Gastrocnemius medialis (tissue), 4 donors: Measurements from ENCODE around the gene LILRA5. TPM values are rescaled to one million over a fixed set of nuclear protein-coding genes. Genes with fewer than 3 reads are reported as not detected.
"Not testable (repeated sequence)": the region's sequence is repeated elsewhere in the genome, so short reads cannot be mapped to it uniquely, and the experiment has no call there.

Source experiments
- ATAC-seq, 2 donors: fragments of 150-250 bp; one replicate each; pipeline ENCODE4 v1.9.1; 2016
- DNase-seq, 2 donors: peaks; one replicate each; pipeline ENCODE4 v3.0.0-alpha.2; 2019
- H3K27ac ChIP-seq, 4 donors: fragments of 200-600 bp; sonication (generic); 1 replicate in 1 of 4; 2 replicates in 3 of 4; pipeline ENCODE4 v1.5.1; 2016 to 2018; ENCODE audit warnings: mild to moderate bottlenecking in 2 of 4, moderate library complexity in 1 of 4
- H3K27me3 ChIP-seq, 3 donors: fragments of 200-600 bp; sonication (generic) in 2 of 3; 1 replicate in 1 of 3; 2 replicates in 2 of 3; pipeline versions ENCODE4 v1.5.1 to v1.6.0; 2016 to 2019; ENCODE audit warnings: mild to moderate bottlenecking in 1 of 3, moderate library complexity in 1 of 3
- H3K36me3 ChIP-seq, 2 donors: fragments of 200-600 bp; sonication (generic) in 1 of 2; one replicate each; pipeline ENCODE4 v1.5.1; 2017 to 2018
- H3K4me1 ChIP-seq, 2 donors: fragments of 200-600 bp; sonication (generic) in 1 of 2; one replicate each; pipeline ENCODE4 v1.5.1; 2016 to 2017; ENCODE audit warnings: mild to moderate bottlenecking in 2 of 2
- H3K4me3 ChIP-seq, 4 donors: fragments of 200-600 bp; sonication (generic) in 3 of 4; 1 replicate in 1 of 4; 2 replicates in 3 of 4; pipeline ENCODE4 v1.5.1; 2016 to 2019; ENCODE audit warnings: mild to moderate bottlenecking in 2 of 4
- H3K9me3 ChIP-seq, 3 donors: fragments of 200-600 bp; sonication (generic) in 2 of 3; 1 replicate in 1 of 3; 2 replicates in 2 of 3; pipeline ENCODE4 v1.5.1; 2016 to 2019
- POLR2A ChIP-seq, 2 donors: fragments of 450-650 bp; IDR thresholded peaks; one replicate each; pipeline ENCODE4 v1.6.1; 2017; ENCODE audit warnings: antibody characterized with exemption in 2 of 2, mild to moderate bottlenecking in 2 of 2, moderate library complexity in 2 of 2
- in situ Hi-C, 4 donors: fragments of 200-750 bp; cut with MboI; loops; one replicate each; pipeline versions ENCODE4 v1.15.0 to v1.8.0; 2017; ENCODE audit warnings: low sequenced_read_pairs in 4 of 4
- intact Hi-C: fragments of 100-400 bp; cut with DNase I; formaldehyde crosslinking; loops from one replicate; pipeline ENCODE4 v1.15.1; 2023; ENCODE audit warnings: low total_unique reads
- total RNA-seq, 4 donors: library from RNA; depleted of rRNA; stranded (reverse); fragments of >200 nt; gene quantifications; one replicate each; pipeline versions ENCODE4 v1.1.0 to v1.2.3, GENCODE V29; 2016
- TF ChIP-seq, protein P1 (sequence below), 5 experiments: fragments of 450-650 bp in 3 of 5; fragments of 200-600 bp in 2 of 5; sonication (generic) in 2 of 5; IDR thresholded peaks in 4 of 5; conservative IDR thresholded peaks in 1 of 5; 1 replicate in 4 of 5; 2 replicates in 1 of 5; pipeline ENCODE4 v1.5.1; 2016 to 2019; ENCODE audit warnings: antibody characterized with exemption in 5 of 5, mild to moderate bottlenecking in 3 of 5, moderate library complexity in 3 of 5

Gene LILRA5
- 1 to 10 TPM in 2 of 4 donors, under 1 TPM in 1, not detected in 1; 0.98 to 2.4 (median 1.1) TPM for total RNA-seq

DNA sequence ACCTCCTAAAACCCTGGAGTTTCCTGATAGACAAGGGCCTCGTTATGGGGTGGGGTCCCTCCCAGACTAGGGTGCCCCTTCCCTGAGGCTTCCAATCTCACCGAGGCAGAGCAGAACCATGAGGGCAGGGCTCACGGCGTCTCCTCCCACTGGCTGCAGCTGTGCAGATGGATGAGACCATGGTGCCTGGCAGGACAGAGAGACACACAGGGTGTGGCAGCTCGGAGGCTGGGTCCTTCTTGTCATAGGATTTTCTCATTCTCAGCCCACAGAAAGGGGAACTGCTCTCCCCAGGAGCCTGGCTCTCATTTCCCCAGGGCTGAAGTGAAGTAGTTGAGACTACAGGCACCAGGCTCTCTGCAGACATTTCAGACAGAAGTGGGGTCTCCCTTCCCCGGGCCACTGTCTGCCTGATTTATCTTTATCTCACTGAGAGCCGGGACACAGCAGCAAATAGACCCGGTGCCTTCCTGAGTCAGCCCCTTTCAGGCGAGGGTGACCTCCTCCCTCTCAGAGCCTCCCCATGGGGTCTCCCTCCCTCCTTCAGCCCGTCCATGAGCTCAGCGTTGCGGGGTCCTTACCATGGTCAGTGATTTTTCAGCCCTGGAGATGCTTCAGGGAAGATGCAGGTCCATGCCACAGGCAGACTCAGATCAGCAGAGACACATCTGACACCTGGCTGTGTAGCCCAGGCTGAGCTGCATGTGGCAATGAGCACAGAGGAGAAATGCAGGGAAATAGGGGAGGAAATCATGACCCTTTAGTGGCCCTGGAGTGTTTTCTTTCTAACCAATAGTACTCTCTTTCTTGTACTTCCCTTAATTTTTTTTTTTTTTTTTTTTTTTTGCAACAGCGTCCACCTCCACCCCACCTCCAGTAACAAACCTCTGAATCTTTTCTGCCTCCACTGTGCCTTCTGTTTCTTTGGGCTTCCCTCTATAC is at the start of gene LILRA5:
LILRA5 (minus strand) TSS at position 731 of the 942 bp plus-strand sequence; CDS start at position 584, 147 bp downstream.
- Histone ChIP-seq H3K4me1 (no peaks in the 10 kb centered on the region), H3K36me3 (no peaks in the 10 kb centered on the region), H3K4me3 (no peak within 1 kb of the TSS), H3K9me3 (no peaks in the 10 kb centered on the region), H3K27ac (no peak within 1 kb of the TSS), H3K27me3 (no peaks in the 10 kb centered on the region)
- in situ Hi-C loops (loop anchor here in 1 of 4 donors (25.0 kb wide), 1 partner anchor 325 kb away; the partner anchor contains the start of gene LILRB1), intact Hi-C loops (no loop called here)
- ATAC-seq (no peak), DNase-seq (peak; percentile 12 to 36)
- TF ChIP-seq, protein P1, sequence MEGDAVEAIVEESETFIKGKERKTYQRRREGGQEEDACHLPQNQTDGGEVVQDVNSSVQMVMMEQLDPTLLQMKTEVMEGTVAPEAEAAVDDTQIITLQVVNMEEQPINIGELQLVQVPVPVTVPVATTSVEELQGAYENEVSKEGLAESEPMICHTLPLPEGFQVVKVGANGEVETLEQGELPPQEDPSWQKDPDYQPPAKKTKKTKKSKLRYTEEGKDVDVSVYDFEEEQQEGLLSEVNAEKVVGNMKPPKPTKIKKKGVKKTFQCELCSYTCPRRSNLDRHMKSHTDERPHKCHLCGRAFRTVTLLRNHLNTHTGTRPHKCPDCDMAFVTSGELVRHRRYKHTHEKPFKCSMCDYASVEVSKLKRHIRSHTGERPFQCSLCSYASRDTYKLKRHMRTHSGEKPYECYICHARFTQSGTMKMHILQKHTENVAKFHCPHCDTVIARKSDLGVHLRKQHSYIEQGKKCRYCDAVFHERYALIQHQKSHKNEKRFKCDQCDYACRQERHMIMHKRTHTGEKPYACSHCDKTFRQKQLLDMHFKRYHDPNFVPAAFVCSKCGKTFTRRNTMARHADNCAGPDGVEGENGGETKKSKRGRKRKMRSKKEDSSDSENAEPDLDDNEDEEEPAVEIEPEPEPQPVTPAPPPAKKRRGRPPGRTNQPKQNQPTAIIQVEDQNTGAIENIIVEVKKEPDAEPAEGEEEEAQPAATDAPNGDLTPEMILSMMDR (IDR thresholded peaks at IDR 0.05 in 4 of 5, conservative IDR thresholded peaks at IDR 0.05 in 1 of 5): no peak
- TF ChIP-seq POLR2A (IDR thresholded peaks at IDR 0.05): no peak

DNA sequence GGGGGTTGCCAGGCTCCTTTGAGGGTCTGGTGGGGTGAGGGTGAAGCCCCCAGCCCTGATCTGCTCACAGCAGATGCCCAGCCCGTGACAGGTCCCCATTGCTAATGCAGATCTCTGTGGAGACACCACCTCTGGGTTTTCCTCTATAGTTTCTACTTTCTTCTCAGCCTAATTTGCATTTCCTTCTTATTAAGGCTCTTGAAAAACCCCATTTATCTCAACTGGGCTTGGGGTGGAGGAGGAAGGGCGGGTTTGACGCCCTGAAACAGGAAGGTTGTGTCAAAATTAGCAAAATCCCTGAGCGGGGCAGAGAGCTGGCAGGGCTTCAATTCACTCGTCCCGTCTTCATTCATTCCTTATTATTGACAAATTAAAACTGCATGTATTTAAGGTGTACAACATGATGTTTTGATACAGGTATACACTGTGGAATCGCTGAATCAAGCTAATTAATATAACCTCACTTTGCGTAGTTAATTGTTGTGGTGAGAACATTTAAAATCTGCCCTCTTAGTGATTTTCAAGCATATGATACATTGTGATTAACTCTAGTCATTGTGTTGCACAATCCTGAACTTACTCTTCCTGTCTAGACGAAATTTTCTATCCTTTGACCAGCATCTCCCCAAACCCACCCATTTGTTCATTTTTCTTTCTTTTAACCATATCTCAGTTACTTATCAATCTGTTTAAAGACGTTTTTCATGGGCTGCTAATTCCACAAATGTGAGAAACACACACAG is 48.9 kb upstream of the LILRA5 start:
- H3K4me3 ChIP-seq, intact Hi-C loops: not testable (repeated sequence)

DNA sequence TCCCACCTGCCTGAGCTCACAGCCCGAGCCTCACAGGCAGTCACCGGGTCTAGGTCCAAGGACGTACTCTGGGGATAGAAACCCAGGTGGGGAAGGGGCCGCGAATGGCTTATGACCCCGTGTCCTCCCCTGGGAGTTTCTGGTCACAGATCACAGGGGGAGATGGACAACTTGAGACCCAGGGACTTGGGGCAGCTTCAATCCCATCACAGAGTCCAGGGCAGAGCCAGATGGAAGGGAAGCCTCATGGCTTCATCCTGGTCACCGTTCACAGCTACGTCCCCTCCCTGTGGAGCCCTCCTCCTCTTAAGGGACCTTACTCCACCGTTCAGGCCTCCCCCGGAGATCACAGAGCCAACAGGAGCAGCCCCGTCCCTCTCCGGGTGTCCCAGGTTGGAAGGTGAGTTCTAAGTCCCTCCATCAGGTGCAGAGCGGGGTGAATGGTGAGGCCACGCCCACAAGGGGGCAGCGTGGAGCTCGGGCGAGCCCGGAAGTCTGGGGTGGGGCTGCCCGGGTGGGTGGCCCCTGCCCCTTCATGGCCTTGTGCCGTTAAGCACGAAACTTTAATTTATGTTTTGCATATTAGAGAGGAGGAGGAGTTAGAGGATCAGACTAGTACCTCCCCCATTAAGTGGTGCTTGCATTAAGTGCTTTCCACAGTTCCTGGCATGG is 46.3 kb upstream of the LILRA5 start:
- ATAC-seq, intact Hi-C loops: not testable (repeated sequence)

More for the DNA sequence above, 48.9 kb upstream of the LILRA5 start:
- H3K4me1 ChIP-seq, H3K9me3 ChIP-seq, H3K27ac ChIP-seq, H3K27me3 ChIP-seq, DNase-seq, ATAC-seq, H3K36me3 ChIP-seq, in situ Hi-C loops: not testable (repeated sequence)

DNA sequence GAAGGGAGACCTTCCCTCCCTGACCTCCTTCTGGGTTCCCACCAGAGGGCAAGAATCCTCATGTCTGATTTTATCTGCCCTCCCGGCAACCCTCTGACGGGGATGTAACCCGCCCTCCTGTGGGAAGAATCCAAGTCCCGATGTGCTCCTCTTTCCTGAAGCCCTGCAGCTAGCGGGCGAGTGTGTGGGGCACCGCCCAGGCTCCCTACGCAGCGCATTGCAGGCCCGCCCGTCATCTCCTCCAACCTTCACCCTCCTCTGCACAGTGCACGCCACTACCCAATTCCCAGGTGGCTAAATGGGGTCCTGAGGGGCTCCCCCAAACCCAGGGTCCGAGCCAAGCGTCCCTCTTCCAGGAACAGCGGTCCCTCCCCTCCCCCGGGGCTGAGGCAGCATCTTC is 44.4 kb upstream of the LILRA5 start:
- DNase-seq (no peak), ATAC-seq (no peak)
- no peaks in the 10 kb centered on the region for H3K27me3 ChIP-seq
- intact Hi-C loops: no loop called here
- no peaks in the 10 kb centered on the region for H3K4me1 ChIP-seq
- no peak for TF ChIP-seq POLR2A (IDR thresholded peaks at IDR 0.05)
- TF ChIP-seq, protein P1 (IDR thresholded peaks at IDR 0.05 in 4 of 5, conservative IDR thresholded peaks at IDR 0.05 in 1 of 5): no peak
- in situ Hi-C loops: no loop called here
- no peaks in the 10 kb centered on the region for H3K9me3 ChIP-seq
- H3K27ac ChIP-seq: no peak overlapping the region
- H3K4me3 ChIP-seq: no peak overlapping the region
- H3K36me3 ChIP-seq: no peaks in the 10 kb centered on the region

More for the DNA sequence above, 46.3 kb upstream of the LILRA5 start:
- H3K9me3 ChIP-seq, in situ Hi-C loops, H3K4me1 ChIP-seq, H3K27ac ChIP-seq, H3K4me3 ChIP-seq, H3K36me3 ChIP-seq, H3K27me3 ChIP-seq, DNase-seq: not testable (repeated sequence)

DNA sequence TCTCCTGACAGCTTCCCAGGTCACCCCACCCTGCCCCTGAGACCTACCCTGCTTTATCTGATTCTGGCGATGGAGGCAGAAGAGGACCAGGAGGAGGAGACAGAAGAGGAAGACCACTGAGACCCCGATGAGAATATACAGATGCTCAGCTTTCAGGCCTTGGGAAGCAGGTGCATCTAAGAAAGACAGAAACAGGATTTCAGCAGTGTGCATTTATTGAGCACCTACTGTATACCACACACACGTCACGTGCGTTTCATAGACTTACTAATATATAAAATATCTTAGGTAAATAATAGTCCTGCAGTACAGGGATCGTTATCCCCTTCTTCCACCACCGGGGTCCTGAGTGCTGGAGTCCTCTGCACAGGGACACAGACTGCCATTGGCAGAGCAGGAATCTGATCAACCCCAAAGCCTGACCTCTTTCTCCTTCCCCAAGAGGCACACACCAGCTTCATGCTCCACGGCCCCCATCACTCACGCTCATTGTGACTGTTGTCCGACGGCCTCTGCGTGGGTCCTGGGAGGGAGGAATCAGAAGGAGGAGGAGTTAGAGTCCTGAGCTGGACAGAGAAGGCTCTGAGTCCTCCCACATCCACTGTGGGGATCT is 43.6 kb upstream of the LILRA5 start:
- DNase-seq (no peak), ATAC-seq (no peak)
- Histone ChIP-seq H3K4me1 (no peaks in the 10 kb centered on the region), H3K9me3 (no peaks in the 10 kb centered on the region), H3K27me3 (no peaks in the 10 kb centered on the region), H3K27ac (no peak overlapping the region), H3K4me3 (no peak overlapping the region), H3K36me3 (no peaks in the 10 kb centered on the region)
- intact Hi-C loops (no loop called here), in situ Hi-C loops (no loop called here)
- TF ChIP-seq POLR2A (IDR thresholded peaks at IDR 0.05): no peak
- TF ChIP-seq, protein P1 (IDR thresholded peaks at IDR 0.05 in 4 of 5, conservative IDR thresholded peaks at IDR 0.05 in 1 of 5): no peak
